SK-N-SH (cell line): ENCODE data around the gene TMEM266. TPM values are rescaled to one million over a fixed set of nuclear protein-coding genes. Genes with fewer than 3 reads are reported as not detected.

Experiments
- CTCF ChIA-PET: fragments of 300-600, 350-600 bp; formaldehyde crosslinking; extraction: SDS; loops from one replicate; lab custom pipeline; 2021; lab: Yijun Ruan, JAX
- POLR2A ChIA-PET: fragments of 350-600 bp; sonication (Branson Sonifier 250); formaldehyde crosslinking; extraction: SDS; loops from one replicate; lab custom pipeline; 2020; ENCODE audit warnings: antibody characterized with exemption, inconsistent platforms; lab: Yijun Ruan, JAX
- DNase-seq: peaks from one replicate; pipeline ENCODE4 v3.0.0; 2012
- H2AFZ ChIP-seq: fragments of 200-600 bp; sonication (generic); 2 replicates; pipeline ENCODE4 v1.8.1; 2016; ENCODE audit warnings: antibody characterized with exemption, mild to moderate bottlenecking, low read depth
- H3F3A ChIP-seq: fragments of 200-600 bp; sonication (generic); replicated peaks from 2 replicates; pipeline ENCODE3; 2016; ENCODE audit warnings: antibody characterized with exemption, mild to moderate bottlenecking; ENCODE audit not compliant: insufficient read depth
- H3K27ac ChIP-seq, 2 experiments: fragments of 200-500 bp in 1 of 2; fragments of 200-600 bp in 1 of 2; sonication (Bioruptor generic) in 1 of 2; sonication (generic), shearing (Covaris generic) in 1 of 2; 2 replicates each; pipeline versions ENCODE4 v1.5.1 to v1.6.1; 2014 to 2016; ENCODE audit warnings: low read depth in 2 of 2, inconsistent platforms in 1 of 2, low read length in 1 of 2, mild to moderate bottlenecking in 1 of 2, mixed read lengths in 1 of 2
- H3K27me3 ChIP-seq: fragments of 200-600 bp; sonication (generic), shearing (Covaris generic); 2 replicates; pipeline ENCODE4 v1.6.1; 2016; ENCODE audit warnings: mixed run types; ENCODE audit not compliant: insufficient read depth
- H3K36me3 ChIP-seq, 2 experiments: fragments of 200-500 bp in 1 of 2; fragments of 200-600 bp in 1 of 2; sonication (Bioruptor generic) in 1 of 2; sonication (generic) in 1 of 2; replicated peaks in 1 of 2; 2 replicates each; pipeline versions ENCODE3 to v1.5.1; 2014 to 2016; ENCODE audit warnings: low read length in 1 of 2, mild to moderate bottlenecking in 1 of 2; ENCODE audit not compliant: insufficient read depth in 2 of 2, control insufficient read depth in 1 of 2
- H3K4me1 ChIP-seq, 2 experiments: fragments of 200-500 bp in 1 of 2; fragments of 200-600 bp in 1 of 2; sonication (Bioruptor generic) in 1 of 2; sonication (generic), shearing (Covaris generic) in 1 of 2; 2 replicates each; pipeline versions ENCODE4 v1.5.1 to v1.6.1; 2014 to 2016; ENCODE audit warnings: low read depth in 1 of 2, low read length in 1 of 2, mixed run types in 1 of 2; ENCODE audit not compliant: insufficient read depth in 2 of 2, control insufficient read depth in 1 of 2
- H3K4me2 ChIP-seq: fragments of 200-600 bp; sonication (generic), shearing (Covaris generic); 2 replicates; pipeline ENCODE4 v1.6.1; 2017; ENCODE audit warnings: mixed run types
- H3K4me3 ChIP-seq, 2 experiments: fragments of 200-500 bp in 1 of 2; fragments of 200-600 bp in 1 of 2; sonication (Bioruptor generic) in 1 of 2; sonication (generic), shearing (Covaris generic) in 1 of 2; 2 replicates each; pipeline versions ENCODE4 v1.5.1 to v1.8.1; 2014 to 2016; ENCODE audit warnings: low read depth in 2 of 2, inconsistent platforms in 1 of 2, low read length in 1 of 2, mild to moderate bottlenecking in 1 of 2, mixed read lengths in 1 of 2, moderate library complexity in 1 of 2
- H3K79me2 ChIP-seq: fragments of 200-600 bp; sonication (generic); 2 replicates; pipeline ENCODE4 v1.8.1; 2017; ENCODE audit warnings: mild to moderate bottlenecking; ENCODE audit not compliant: insufficient read depth
- H3K9ac ChIP-seq: fragments of 200-600 bp; sonication (generic); 2 replicates; pipeline ENCODE4 v1.6.1; 2017; ENCODE audit warnings: mixed run types
- H3K9me2 ChIP-seq: fragments of 200-600 bp; sonication (generic); 2 replicates; pipeline ENCODE4 v1.6.1; 2017; ENCODE audit warnings: mixed run types
- H3K9me3 ChIP-seq: fragments of 200-600 bp; sonication (generic); 2 replicates; pipeline ENCODE4 v1.6.1; 2017; ENCODE audit warnings: mixed run types, mild to moderate bottlenecking, moderate library complexity
- H4K20me1 ChIP-seq: fragments of 200-600 bp; sonication (generic); 2 replicates; pipeline ENCODE4 v1.6.1; 2017; ENCODE audit warnings: mild to moderate bottlenecking, mixed run types; ENCODE audit not compliant: insufficient read depth
- CHD2 ChIP-seq: fragments of 150-350 bp; IDR thresholded peaks from 2 replicates; pipeline ENCODE4 v1.6.1; 2018; ENCODE audit warnings: low read length; ENCODE audit not compliant: partially characterized antibody
- EP300 ChIP-seq, 2 experiments: IDR thresholded peaks; 2 replicates each; pipeline versions ENCODE4 v1.4.0 to v1.6.1; 2012; ENCODE audit warnings: borderline replicate concordance in 1 of 2, low read depth in 1 of 2, low read length in 1 of 2
- EZH2phosphoT487 ChIP-seq: fragments of 200-600 bp; sonication (generic); IDR thresholded peaks from 2 replicates; pipeline ENCODE4 v1.6.1; 2017; ENCODE audit warnings: low read depth, mixed run types, mild to moderate bottlenecking, antibody characterized with exemption, moderate library complexity, borderline replicate concordance
- GATA2 ChIP-seq: sonication (generic); formaldehyde crosslinking; IDR thresholded peaks from 2 replicates; pipeline ENCODE4 v1.5.0; 2020; ENCODE audit warnings: mild to moderate bottlenecking, missing genetic modification reagents
- JUND ChIP-seq: IDR thresholded peaks from 2 replicates; pipeline ENCODE4 v1.4.0; 2012
- MXI1 ChIP-seq: IDR thresholded peaks from 2 replicates; pipeline ENCODE4 v1.6.1; 2012; ENCODE audit warnings: mild to moderate bottlenecking, low read depth, low read length, improper control_type of control experiment
- NFIC ChIP-seq: IDR thresholded peaks from 2 replicates; pipeline ENCODE4 v1.4.0; 2012; ENCODE audit warnings: borderline replicate concordance
- NRF1 ChIP-seq: IDR thresholded peaks from 2 replicates; pipeline ENCODE4 v1.6.1; 2012; ENCODE audit warnings: low read depth, mild to moderate bottlenecking, low read length
- POLR2AphosphoS5 ChIP-seq: IDR thresholded peaks from 2 replicates; pipeline ENCODE4 v1.6.1; 2012; ENCODE audit warnings: low read depth, low read length
- RAD21 ChIP-seq: IDR thresholded peaks from 2 replicates; pipeline ENCODE4 v1.6.1; 2012; ENCODE audit warnings: mild to moderate bottlenecking, low read length
- RCOR1 ChIP-seq: fragments of 150-350 bp; IDR thresholded peaks from 2 replicates; pipeline ENCODE4 v1.6.1; 2017; ENCODE audit warnings: antibody characterized with exemption, low read length
- RFX5 ChIP-seq: IDR thresholded peaks from 2 replicates; pipeline ENCODE4 v1.6.1; 2012; ENCODE audit warnings: mild to moderate bottlenecking, improper control_type of control experiment, low read length
- RXRA ChIP-seq: IDR thresholded peaks from 2 replicates; pipeline ENCODE4 v1.4.0; 2012; ENCODE audit warnings: low read depth, mild to moderate bottlenecking, borderline replicate concordance
- SIN3A ChIP-seq: IDR thresholded peaks from 2 replicates; pipeline ENCODE4 v1.6.1; 2012; ENCODE audit warnings: low read depth, mild to moderate bottlenecking, low read length, moderate library complexity, borderline replicate concordance
- SMC3 ChIP-seq: IDR thresholded peaks from 2 replicates; pipeline ENCODE4 v1.6.1; 2012; ENCODE audit warnings: low read depth, low read length, improper control_type of control experiment
- YY1 ChIP-seq: IDR thresholded peaks from 2 replicates; pipeline ENCODE4 v1.4.0; 2012; ENCODE audit warnings: low read depth, mild to moderate bottlenecking
- WGBS: methylation state at CpG from one replicate; pipeline ENCODE4 v1.1.6; 2017; ENCODE audit warnings: low lambda C conversion rate; 5-methylcytosine and 5-hydroxymethylcytosine counted together
- polyA plus RNA-seq, 3 experiments: library from polyadenylated mRNA; depleted of rRNA; stranded (reverse); fragments of >200 nt; gene quantifications; 2 replicates each; pipeline ENCODE4 v1.2.3, GENCODE V29; 2012
- TF ChIP-seq, protein P1 (sequence below): fragments of 150-350 bp; IDR thresholded peaks from 2 replicates; pipeline ENCODE4 v1.6.1; 2017; ENCODE audit warnings: antibody characterized with exemption, low read length, low read depth, borderline replicate concordance
- TF ChIP-seq, protein P2 (sequence below): IDR thresholded peaks from 2 replicates; pipeline ENCODE4 v1.6.1; 2012; ENCODE audit warnings: mild to moderate bottlenecking, low read depth, low read length, moderate library complexity
- TF ChIP-seq, protein P3 (sequence below): IDR thresholded peaks from 2 replicates; pipeline ENCODE4 v1.4.0; 2012; ENCODE audit warnings: low read depth, borderline replicate concordance
- TF ChIP-seq, protein P4 (sequence below): fragments of 200-600 bp; sonication (generic); IDR thresholded peaks from 2 replicates; pipeline ENCODE4 v1.6.1; 2017; ENCODE audit warnings: antibody characterized with exemption, mild to moderate bottlenecking, moderate library complexity
- TF ChIP-seq, protein P5 (sequence below): IDR thresholded peaks from 2 replicates; pipeline ENCODE4 v1.4.0; 2012; ENCODE audit warnings: low read depth

TMEM266 gene
- polyA plus RNA-seq, 1 of the 3 experiments (the other 2 are of a cell fraction): 0.07 TPM

DNA sequence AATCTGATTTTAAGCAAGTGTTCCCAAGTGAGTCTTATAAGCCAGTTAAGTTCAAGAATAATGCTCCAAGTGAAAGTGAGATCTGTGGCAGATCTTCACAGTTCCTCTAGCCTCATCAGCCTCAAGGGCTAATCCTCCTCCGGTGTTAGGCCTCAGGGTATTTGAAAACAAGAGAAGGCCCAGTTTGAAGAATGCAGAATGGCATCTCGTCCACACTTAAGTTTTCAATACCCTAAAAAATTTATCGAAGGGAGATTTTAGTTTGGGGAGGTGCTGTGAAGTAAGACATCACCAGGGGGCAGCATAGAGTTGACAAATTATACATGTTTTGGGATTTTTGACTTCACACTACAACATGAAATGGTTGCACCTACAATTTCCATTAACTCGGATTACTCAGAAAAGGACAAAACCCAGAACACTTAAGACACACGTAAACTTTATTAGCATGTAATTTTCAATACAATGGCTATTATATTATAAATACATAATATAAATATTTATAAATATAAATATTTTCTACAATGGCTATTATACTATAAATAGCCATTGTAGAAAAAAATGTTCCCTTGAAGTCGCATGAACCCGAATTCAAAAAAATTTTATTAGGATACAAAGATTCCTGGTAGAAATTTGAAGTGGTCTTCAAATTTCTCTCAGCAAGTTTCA, 2.3 kb upstream of the TMEM266 start:
- WGBS: 2% methylated on average over 7 of the region's 7 CpGs
- no peaks in the 10 kb centered on the region for H3K36me3 ChIP-seq
- ChIA-PET CTCF (interaction anchor here (0.7 to 12.0 kb wide), 29 partner anchors 10 to 994 kb away, joined by 3 to 322 read pairs (median 4); partner anchors contain the start of gene NRG4), POLR2A (no interaction called here)
- no peaks in the 10 kb centered on the region for H3K9me2 ChIP-seq
- H3K27ac ChIP-seq: no peak overlapping the region
- H4K20me1 ChIP-seq: no peaks in the 10 kb centered on the region
- peak overlapping the region; percentile 68 for H3K4me2 ChIP-seq
- H3K4me3 ChIP-seq: peak overlapping the region in 1 of 2 experiments; percentile 55; a peak in 1 of 4 replicates
- peak overlapping the region; percentile 91 for H2AFZ ChIP-seq
- peaks cover 31% of the 10 kb centered on the region for H3K27me3 ChIP-seq
- DNase-seq: peak; percentile 59
- H3K79me2 ChIP-seq: no peaks in the 10 kb centered on the region
- no peaks in the 10 kb centered on the region for H3K9me3 ChIP-seq
- H3K4me1 ChIP-seq: peaks cover 5 to 11% of the 10 kb centered on the region in 2 experiments; a peak in 3 of 4 replicates
- TF ChIP-seq NFIC (no peak), JUND (no peak), RFX5 (no peak), YY1 (no peak), EP300 (IDR thresholded peaks at IDR 0.05; ENCODE audit: borderline replicate concordance in 1 of 2, low read depth in 1 of 2, low read length in 1 of 2) (no peak), RAD21 (peak; percentile 68), SIN3A (no peak), SMC3 (peak; percentile 65), EZH2phosphoT487 (no peak), GATA2 (no peak), NRF1 (no peak), POLR2AphosphoS5 (no peak), CHD2 (no peak), RCOR1 (no peak), MXI1 (no peak), RXRA (no peak)
- TF ChIP-seq, protein P1, sequence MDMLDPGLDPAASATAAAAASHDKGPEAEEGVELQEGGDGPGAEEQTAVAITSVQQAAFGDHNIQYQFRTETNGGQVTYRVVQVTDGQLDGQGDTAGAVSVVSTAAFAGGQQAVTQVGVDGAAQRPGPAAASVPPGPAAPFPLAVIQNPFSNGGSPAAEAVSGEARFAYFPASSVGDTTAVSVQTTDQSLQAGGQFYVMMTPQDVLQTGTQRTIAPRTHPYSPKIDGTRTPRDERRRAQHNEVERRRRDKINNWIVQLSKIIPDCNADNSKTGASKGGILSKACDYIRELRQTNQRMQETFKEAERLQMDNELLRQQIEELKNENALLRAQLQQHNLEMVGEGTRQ: no peak
- TF ChIP-seq, protein P2, sequence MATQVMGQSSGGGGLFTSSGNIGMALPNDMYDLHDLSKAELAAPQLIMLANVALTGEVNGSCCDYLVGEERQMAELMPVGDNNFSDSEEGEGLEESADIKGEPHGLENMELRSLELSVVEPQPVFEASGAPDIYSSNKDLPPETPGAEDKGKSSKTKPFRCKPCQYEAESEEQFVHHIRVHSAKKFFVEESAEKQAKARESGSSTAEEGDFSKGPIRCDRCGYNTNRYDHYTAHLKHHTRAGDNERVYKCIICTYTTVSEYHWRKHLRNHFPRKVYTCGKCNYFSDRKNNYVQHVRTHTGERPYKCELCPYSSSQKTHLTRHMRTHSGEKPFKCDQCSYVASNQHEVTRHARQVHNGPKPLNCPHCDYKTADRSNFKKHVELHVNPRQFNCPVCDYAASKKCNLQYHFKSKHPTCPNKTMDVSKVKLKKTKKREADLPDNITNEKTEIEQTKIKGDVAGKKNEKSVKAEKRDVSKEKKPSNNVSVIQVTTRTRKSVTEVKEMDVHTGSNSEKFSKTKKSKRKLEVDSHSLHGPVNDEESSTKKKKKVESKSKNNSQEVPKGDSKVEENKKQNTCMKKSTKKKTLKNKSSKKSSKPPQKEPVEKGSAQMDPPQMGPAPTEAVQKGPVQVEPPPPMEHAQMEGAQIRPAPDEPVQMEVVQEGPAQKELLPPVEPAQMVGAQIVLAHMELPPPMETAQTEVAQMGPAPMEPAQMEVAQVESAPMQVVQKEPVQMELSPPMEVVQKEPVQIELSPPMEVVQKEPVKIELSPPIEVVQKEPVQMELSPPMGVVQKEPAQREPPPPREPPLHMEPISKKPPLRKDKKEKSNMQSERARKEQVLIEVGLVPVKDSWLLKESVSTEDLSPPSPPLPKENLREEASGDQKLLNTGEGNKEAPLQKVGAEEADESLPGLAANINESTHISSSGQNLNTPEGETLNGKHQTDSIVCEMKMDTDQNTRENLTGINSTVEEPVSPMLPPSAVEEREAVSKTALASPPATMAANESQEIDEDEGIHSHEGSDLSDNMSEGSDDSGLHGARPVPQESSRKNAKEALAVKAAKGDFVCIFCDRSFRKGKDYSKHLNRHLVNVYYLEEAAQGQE: no peak
- TF ChIP-seq, protein P3, sequence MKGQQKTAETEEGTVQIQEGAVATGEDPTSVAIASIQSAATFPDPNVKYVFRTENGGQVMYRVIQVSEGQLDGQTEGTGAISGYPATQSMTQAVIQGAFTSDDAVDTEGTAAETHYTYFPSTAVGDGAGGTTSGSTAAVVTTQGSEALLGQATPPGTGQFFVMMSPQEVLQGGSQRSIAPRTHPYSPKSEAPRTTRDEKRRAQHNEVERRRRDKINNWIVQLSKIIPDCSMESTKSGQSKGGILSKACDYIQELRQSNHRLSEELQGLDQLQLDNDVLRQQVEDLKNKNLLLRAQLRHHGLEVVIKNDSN: no peak
- TF ChIP-seq, protein P4, sequence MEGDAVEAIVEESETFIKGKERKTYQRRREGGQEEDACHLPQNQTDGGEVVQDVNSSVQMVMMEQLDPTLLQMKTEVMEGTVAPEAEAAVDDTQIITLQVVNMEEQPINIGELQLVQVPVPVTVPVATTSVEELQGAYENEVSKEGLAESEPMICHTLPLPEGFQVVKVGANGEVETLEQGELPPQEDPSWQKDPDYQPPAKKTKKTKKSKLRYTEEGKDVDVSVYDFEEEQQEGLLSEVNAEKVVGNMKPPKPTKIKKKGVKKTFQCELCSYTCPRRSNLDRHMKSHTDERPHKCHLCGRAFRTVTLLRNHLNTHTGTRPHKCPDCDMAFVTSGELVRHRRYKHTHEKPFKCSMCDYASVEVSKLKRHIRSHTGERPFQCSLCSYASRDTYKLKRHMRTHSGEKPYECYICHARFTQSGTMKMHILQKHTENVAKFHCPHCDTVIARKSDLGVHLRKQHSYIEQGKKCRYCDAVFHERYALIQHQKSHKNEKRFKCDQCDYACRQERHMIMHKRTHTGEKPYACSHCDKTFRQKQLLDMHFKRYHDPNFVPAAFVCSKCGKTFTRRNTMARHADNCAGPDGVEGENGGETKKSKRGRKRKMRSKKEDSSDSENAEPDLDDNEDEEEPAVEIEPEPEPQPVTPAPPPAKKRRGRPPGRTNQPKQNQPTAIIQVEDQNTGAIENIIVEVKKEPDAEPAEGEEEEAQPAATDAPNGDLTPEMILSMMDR: peak; percentile 81
- TF ChIP-seq, protein P5, sequence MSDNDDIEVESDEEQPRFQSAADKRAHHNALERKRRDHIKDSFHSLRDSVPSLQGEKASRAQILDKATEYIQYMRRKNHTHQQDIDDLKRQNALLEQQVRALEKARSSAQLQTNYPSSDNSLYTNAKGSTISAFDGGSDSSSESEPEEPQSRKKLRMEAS: no peak
- no peaks in the 10 kb centered on the region for H3F3A ChIP-seq
- H3K9ac ChIP-seq: no peak overlapping the region
